ENCODE results near the gene PARN. TPM values are rescaled to one million over a fixed set of nuclear protein-coding genes. Genes with fewer than 3 reads are reported as not detected.
"Not testable (repeated sequence)": the region's sequence is repeated elsewhere in the genome, so short reads cannot be mapped to it uniquely, and the experiment has no call there.

PARN gene
- total and polyA plus RNA-seq, 9 of the 15 experiments (the other 6 are each of a cell fraction or from before 2014, with no cell fraction given), result 9.6 to 51.3 (median 40.4) TPM

GRCh38 chr16:14444979-14445810 is 184.9 kb downstream of the PARN start:
- TF ChIP-seq RFX7 (CRISPR knock-in tag; IDR thresholded peaks at IDR 0.05) (no peak), RAD51 (IDR thresholded peaks at IDR 0.05; ENCODE audit: borderline replicate concordance, low read depth) (no peak), GTF2F1 (IDR thresholded peaks at IDR 0.05; ENCODE audit: low read depth, low read length) (no peak), ZNF785 (CRISPR knock-in tag; IDR thresholded peaks at IDR 0.05) (no peak), TAF15 (IDR thresholded peaks at IDR 0.05; ENCODE audit: low read depth, low read length) (no peak), HMG20B (CRISPR knock-in tag; IDR thresholded peaks at IDR 0.05) (no peak), NFATC3 (IDR thresholded peaks at IDR 0.05) (no peak), ZNF695 (CRISPR knock-in tag; IDR thresholded peaks at IDR 0.05) (no peak), SAP30 (IDR thresholded peaks at IDR 0.05; ENCODE audit: borderline replicate concordance, insufficient read depth, low read depth, low read length, poor library complexity, severe bottlenecking) (no peak), BMI1 (IDR thresholded peaks at IDR 0.05; ENCODE audit: low read length) (no peak), NBN (IDR thresholded peaks at IDR 0.05; ENCODE audit: low read depth) (no peak), EZH2 (IDR thresholded peaks at IDR 0.05; ENCODE audit: borderline replicate concordance, low read depth, low read length) (no peak), HDAC2 (IDR thresholded peaks at IDR 0.05) (no peak), ZNF121 (CRISPR knock-in tag; conservative IDR thresholded peaks at IDR 0.05) (no peak)
- 83% methylated on average over 7 of the region's 8 CpGs for WGBS (ENCODE audit: insufficient coverage, low coverage, missing lambda C conversion rate)
- in situ Hi-C loops (cut with MboI), result no loop called here

GRCh38 chr16:14441533-14441932 is 188.5 kb downstream of the PARN start:
- H3K4me3 ChIP-seq; H3K27me3 ChIP-seq (ENCODE audit: control insufficient read depth in 2 of 2, insufficient read depth in 2 of 2, low read length in 2 of 2); H3K9me3 ChIP-seq (replicated peaks; ENCODE audit: control insufficient read depth, insufficient read depth, low read depth, low read length); H2AFZ ChIP-seq (ENCODE audit: low read depth, low read length); H3K4me1 ChIP-seq (replicated peaks in 1 of 2; ENCODE audit: control insufficient read depth in 2 of 2, insufficient read depth in 2 of 2, low read length in 2 of 2); POLR2A ChIA-PET; H3K79me2 ChIP-seq (ENCODE audit: control insufficient read depth, insufficient read depth, low read length); intact Hi-C loops (cut with micrococcal nuclease); FAIRE-seq; H3K36me3 ChIP-seq (ENCODE audit: control insufficient read depth, insufficient read depth, low read length); ATAC-seq; H3K9me1 ChIP-seq (ENCODE audit: control insufficient read depth, insufficient read depth, low read length); CTCF ChIA-PET (ENCODE audit: low intra/inter-chr PET ratio); DNase-seq (ENCODE audit: extremely low read depth in 1 of 4, low spot score in 3 of 4); H4K20me1 ChIP-seq (replicated peaks; ENCODE audit: control insufficient read depth, insufficient read depth, low read length); H3K27ac ChIP-seq (ENCODE audit: extremely low read depth, low read depth, low read length); in situ Hi-C loops (cut with MboI); BruUV-seq (replicated peaks); H3K4me2 ChIP-seq (ENCODE audit: insufficient read depth, low read length): not testable (repeated sequence)
- peak overlapping the region in 1 of 2 experiments; percentile 42; a peak in 1 of 4 replicates for H3K9ac ChIP-seq (ENCODE audit: insufficient read depth in 1 of 2, low read depth in 2 of 2, low read length in 2 of 2)
- WGBS (ENCODE audit: insufficient coverage, low coverage, missing lambda C conversion rate), result 91% methylated on average over 9 of the region's 9 CpGs

More at GRCh38 chr16:14444979-14445810, 184.9 kb downstream of the PARN start:
- Histone ChIP-seq H3K4me2 (ENCODE audit: insufficient read depth, low read length) (no peak overlapping the region), H3K9me3 (replicated peaks; ENCODE audit: control insufficient read depth, insufficient read depth, low read depth, low read length) (no peaks in the 10 kb centered on the region), H3K4me1 (replicated peaks in 1 of 2; ENCODE audit: control insufficient read depth in 2 of 2, insufficient read depth in 2 of 2, low read length in 2 of 2) (no peaks in the 10 kb centered on the region), H4K20me1 (replicated peaks; ENCODE audit: control insufficient read depth, insufficient read depth, low read length) (no peaks in the 10 kb centered on the region), H3K27me3 (ENCODE audit: control insufficient read depth in 2 of 2, insufficient read depth in 2 of 2, low read length in 2 of 2) (no peaks in the 10 kb centered on the region), H3K27ac (ENCODE audit: extremely low read depth, low read depth, low read length) (no peak overlapping the region), H3K9me1 (ENCODE audit: control insufficient read depth, insufficient read depth, low read length) (no peaks in the 10 kb centered on the region), H3K9ac (ENCODE audit: insufficient read depth in 1 of 2, low read depth in 2 of 2, low read length in 2 of 2) (no peak overlapping the region), H3K79me2 (ENCODE audit: control insufficient read depth, insufficient read depth, low read length) (no peaks in the 10 kb centered on the region), H3K36me3 (ENCODE audit: control insufficient read depth, insufficient read depth, low read length) (peaks cover 9% of the 10 kb centered on the region; the same call in 2 of the 3 replicates), H2AFZ (ENCODE audit: low read depth, low read length) (no peak overlapping the region), H3K4me3 (no peak overlapping the region)
- intact Hi-C loops (cut with micrococcal nuclease), result no loop called here
- DNase-seq (ENCODE audit: extremely low read depth in 1 of 4, low spot score in 3 of 4), result no peak
- no TSS peak for BruUV-seq (replicated peaks)
- CTCF ChIA-PET (ENCODE audit: low intra/inter-chr PET ratio), result no interaction called here
- POLR2A ChIA-PET, result interaction anchor here (1.7 kb wide), 1 partner anchor 10 kb away, joined by 3 read pairs; no protein-coding TSS in a partner anchor
- FAIRE-seq, result no peak
- no peak for ATAC-seq

Measured in K562 (cell line).